Uterus (tissue), 4 donors: ENCODE results near the gene CYS1. TPM values are rescaled to one million over a fixed set of nuclear protein-coding genes. Genes with fewer than 3 reads are reported as not detected.
"Not testable (repeated sequence)": the region's sequence is repeated elsewhere in the genome, so short reads cannot be mapped to it uniquely, and the experiment has no call there.

Experiments
- DNase-seq, 2 donors: peaks; one replicate each; pipeline ENCODE4 v3.0.0-alpha.2; 2019 to 2020
- H3K27ac ChIP-seq, 2 donors: fragments of 200-600 bp; sonication (generic); 1 replicate in 1 of 2; 2 replicates in 1 of 2; pipeline ENCODE4 v1.5.1; 2016 to 2018
- H3K27me3 ChIP-seq, 2 donors: fragments of 200-600 bp; sonication (generic); one replicate each; pipeline ENCODE4 v1.5.1; 2018 to 2019; ENCODE audit warnings: control low read depth in 1 of 2
- H3K36me3 ChIP-seq, 2 donors: fragments of 200-600 bp; sonication (generic); one replicate each; pipeline ENCODE4 v1.5.1; 2019; ENCODE audit warnings: control low read depth in 1 of 2
- H3K4me1 ChIP-seq, 2 donors: fragments of 200-600 bp; sonication (generic); one replicate each; pipeline ENCODE4 v1.5.1; 2018 to 2019; ENCODE audit warnings: control low read depth in 1 of 2
- H3K4me3 ChIP-seq, 2 donors: fragments of 200-600 bp; sonication (generic); 1 replicate in 1 of 2; 2 replicates in 1 of 2; pipeline ENCODE4 v1.5.1; 2018 to 2019; ENCODE audit warnings: mild to moderate bottlenecking in 1 of 2
- H3K9me3 ChIP-seq, 2 donors: fragments of 200-600 bp; sonication (generic); one replicate each; pipeline ENCODE4 v1.5.1; 2019; ENCODE audit warnings: control low read depth in 1 of 2
- CTCF ChIP-seq, 4 experiments: fragments of 200-600 bp in 2 of 4; fragments of 450-650 bp in 2 of 4; sonication (generic) in 2 of 4; IDR thresholded peaks; one replicate each; pipeline ENCODE4 v1.5.1; 2016 to 2019; ENCODE audit warnings: antibody characterized with exemption in 4 of 4, mild to moderate bottlenecking in 2 of 4, moderate library complexity in 1 of 4
- POLR2A ChIP-seq, 2 donors: fragments of 450-650 bp; IDR thresholded peaks; one replicate each; pipeline ENCODE4 v1.6.1; 2016; ENCODE audit warnings: antibody characterized with exemption in 2 of 2, mild to moderate bottlenecking in 1 of 2, moderate library complexity in 1 of 2
- intact Hi-C: fragments of 100-400 bp; cut with DNase I; formaldehyde crosslinking; loops from one replicate; pipeline ENCODE4 v1.15.1; 2023; ENCODE audit warnings: low total_unique reads
- total RNA-seq, 4 donors: library from RNA; depleted of rRNA in 3 of 4; stranded (reverse); fragments of >200 nt in 3 of 4; gene quantifications; one replicate each; pipeline versions ENCODE4 v1.1.0 to v1.2.4, GENCODE V29; 2014 to 2023
- donor health status: DM: yes; HTN: yes; CAD: no.

The CYS1 gene
- total RNA-seq, 4 donors from 2014 or later, result 7.2 to 15.5 (median 11.2) TPM

GRCh38 chr2:10016802-10017258 is 63.4 kb downstream of the CYS1 start:
- Histone ChIP-seq H3K36me3 (no peaks in the 10 kb centered on the region), H3K27ac (no peak overlapping the region), H3K9me3 (peaks cover 0 to 2% of the 10 kb centered on the region in 2 donors), H3K4me1 (no peaks in the 10 kb centered on the region), H3K4me3 (no peak overlapping the region), H3K27me3 (no peaks in the 10 kb centered on the region)
- no peak for TF ChIP-seq POLR2A (IDR thresholded peaks at IDR 0.05)
- no peak for TF ChIP-seq CTCF (IDR thresholded peaks at IDR 0.05)
- intact Hi-C loops, result no loop called here
- no peak for DNase-seq

GRCh38 chr2:10016001-10016801 is 64.0 kb downstream of the CYS1 start:
- Histone ChIP-seq H3K9me3 (peaks cover 0 to 2% of the 10 kb centered on the region in 2 donors), H3K27ac (no peak overlapping the region), H3K36me3 (no peaks in the 10 kb centered on the region), H3K4me3 (no peak overlapping the region), H3K27me3 (no peaks in the 10 kb centered on the region), H3K4me1 (no peaks in the 10 kb centered on the region)
- TF ChIP-seq CTCF (IDR thresholded peaks at IDR 0.05), result no peak
- no peak for TF ChIP-seq POLR2A (IDR thresholded peaks at IDR 0.05)
- intact Hi-C loops, result no loop called here
- DNase-seq, result no peak

GRCh38 chr2:10015376-10015989 is 64.7 kb downstream of the CYS1 start:
- H3K9me3 ChIP-seq, H3K27me3 ChIP-seq, intact Hi-C loops, H3K36me3 ChIP-seq, H3K4me1 ChIP-seq, H3K27ac ChIP-seq, DNase-seq, H3K4me3 ChIP-seq: not testable (repeated sequence)

GRCh38 chr2:10014418-10015190 is 65.6 kb downstream of the CYS1 start:
- H3K9me3 ChIP-seq, result peaks cover 0 to 2% of the 10 kb centered on the region in 2 donors
- H3K27me3 ChIP-seq, result no peaks in the 10 kb centered on the region
- H3K4me1 ChIP-seq, result peaks cover 0 to 3% of the 10 kb centered on the region in 2 donors
- H3K4me3 ChIP-seq, result no peak overlapping the region
- TF ChIP-seq POLR2A (IDR thresholded peaks at IDR 0.05), result no peak
- TF ChIP-seq CTCF (IDR thresholded peaks at IDR 0.05), result no peak
- H3K36me3 ChIP-seq, result no peaks in the 10 kb centered on the region
- H3K27ac ChIP-seq, result no peak overlapping the region
- no peak for DNase-seq
- intact Hi-C loops, result no loop called here

DNA sequence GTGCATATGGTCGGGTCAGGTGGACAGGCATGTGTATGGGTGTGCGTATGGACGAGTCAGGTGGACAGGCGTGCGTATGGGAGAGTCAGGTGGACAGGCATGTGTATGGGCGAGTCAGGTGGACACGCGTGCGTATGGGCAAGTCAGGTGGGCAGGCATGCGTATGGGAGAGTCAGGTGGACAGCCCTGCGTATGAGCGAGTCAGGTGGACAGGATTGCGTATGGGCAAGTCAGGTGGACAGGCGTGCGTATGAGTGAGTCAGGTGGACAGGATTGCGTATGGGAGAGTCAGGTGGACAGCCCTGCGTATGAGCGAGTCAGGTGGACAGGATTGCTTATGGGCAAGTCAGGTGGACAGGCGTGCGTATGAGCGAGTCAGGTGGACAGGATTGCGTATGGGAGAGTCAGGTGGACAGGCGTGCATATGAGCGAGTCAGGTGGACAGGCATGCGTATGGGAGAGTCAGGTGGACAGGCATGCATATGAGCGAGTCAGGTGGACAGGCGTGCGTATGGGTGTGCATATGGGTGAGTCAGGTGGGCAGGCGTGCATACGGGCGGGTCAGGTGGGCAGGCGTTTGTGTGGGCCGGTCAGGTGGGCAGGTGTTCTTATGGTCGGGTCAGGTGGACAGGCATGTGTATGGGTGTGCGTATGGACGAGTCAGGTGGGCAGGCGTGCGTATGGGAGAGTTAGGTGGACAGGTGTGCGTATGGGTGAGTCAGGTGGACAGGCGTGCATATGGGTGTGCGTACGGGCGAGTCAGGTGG is 66.4 kb downstream of the CYS1 start:
- DNase-seq, H3K9me3 ChIP-seq, H3K36me3 ChIP-seq, H3K4me3 ChIP-seq, H3K27ac ChIP-seq, intact Hi-C loops, H3K27me3 ChIP-seq, H3K4me1 ChIP-seq: not testable (repeated sequence)
